BLaER1 (cell line): ENCODE data around the gene GNG13.
A peak's percentile ranks its signal among the peaks of the same experiment; 100 is the strongest.
"Not testable (repeated sequence)": the region's sequence is repeated elsewhere in the genome, so short reads cannot be mapped to it uniquely, and the experiment has no call there.

Source experiments
- H3K27ac ChIP-seq: shearing (Covaris generic); formaldehyde crosslinking; 2 replicates; pipeline ENCODE4 v1.8.1; 2022
- H3K27me3 ChIP-seq: shearing (Covaris generic); formaldehyde crosslinking; 2 replicates; pipeline ENCODE4 v1.8.1; 2022
- H3K36me3 ChIP-seq: shearing (Covaris generic); formaldehyde crosslinking; 2 replicates; pipeline ENCODE4 v1.8.1; 2022
- H3K4me1 ChIP-seq: shearing (Covaris generic); formaldehyde crosslinking; 2 replicates; pipeline ENCODE4 v1.8.1; 2022
- H3K4me2 ChIP-seq: shearing (Covaris generic); formaldehyde crosslinking; 2 replicates; pipeline ENCODE4 v1.8.1; 2022
- H3K4me3 ChIP-seq: shearing (Covaris generic); formaldehyde crosslinking; 2 replicates; pipeline ENCODE4 v1.8.1; 2022
- H3K9ac ChIP-seq: shearing (Covaris generic); formaldehyde crosslinking; 2 replicates; pipeline ENCODE4 v1.8.1; 2022
- H3K9me3 ChIP-seq: shearing (Covaris generic); formaldehyde crosslinking; 2 replicates; pipeline ENCODE4 v1.8.1; 2022
- H4K20me1 ChIP-seq: shearing (Covaris generic); formaldehyde crosslinking; 2 replicates; pipeline ENCODE4 v1.8.1; 2022
- Cebpa-rat ChIP-seq: shearing (Covaris generic); IDR thresholded peaks from 2 replicates; pipeline ENCODE4 v1.8.1; 2022

The GNG13 gene

GRCh38 chr16:760065-760464 is 40.5 kb downstream of the GNG13 start:
- no peak overlapping the region for H3K27ac ChIP-seq
- no peak for TF ChIP-seq Cebpa-rat
- H3K4me2 ChIP-seq, result no peak overlapping the region
- no peaks in the 10 kb centered on the region for H4K20me1 ChIP-seq
- H3K27me3 ChIP-seq, result no peaks in the 10 kb centered on the region
- H3K9me3 ChIP-seq, result no peaks in the 10 kb centered on the region
- no peak overlapping the region for H3K4me3 ChIP-seq
- no peaks in the 10 kb centered on the region for H3K36me3 ChIP-seq
- no peak overlapping the region for H3K9ac ChIP-seq
- H3K4me1 ChIP-seq, result peaks cover 47% of the 10 kb centered on the region

DNA sequence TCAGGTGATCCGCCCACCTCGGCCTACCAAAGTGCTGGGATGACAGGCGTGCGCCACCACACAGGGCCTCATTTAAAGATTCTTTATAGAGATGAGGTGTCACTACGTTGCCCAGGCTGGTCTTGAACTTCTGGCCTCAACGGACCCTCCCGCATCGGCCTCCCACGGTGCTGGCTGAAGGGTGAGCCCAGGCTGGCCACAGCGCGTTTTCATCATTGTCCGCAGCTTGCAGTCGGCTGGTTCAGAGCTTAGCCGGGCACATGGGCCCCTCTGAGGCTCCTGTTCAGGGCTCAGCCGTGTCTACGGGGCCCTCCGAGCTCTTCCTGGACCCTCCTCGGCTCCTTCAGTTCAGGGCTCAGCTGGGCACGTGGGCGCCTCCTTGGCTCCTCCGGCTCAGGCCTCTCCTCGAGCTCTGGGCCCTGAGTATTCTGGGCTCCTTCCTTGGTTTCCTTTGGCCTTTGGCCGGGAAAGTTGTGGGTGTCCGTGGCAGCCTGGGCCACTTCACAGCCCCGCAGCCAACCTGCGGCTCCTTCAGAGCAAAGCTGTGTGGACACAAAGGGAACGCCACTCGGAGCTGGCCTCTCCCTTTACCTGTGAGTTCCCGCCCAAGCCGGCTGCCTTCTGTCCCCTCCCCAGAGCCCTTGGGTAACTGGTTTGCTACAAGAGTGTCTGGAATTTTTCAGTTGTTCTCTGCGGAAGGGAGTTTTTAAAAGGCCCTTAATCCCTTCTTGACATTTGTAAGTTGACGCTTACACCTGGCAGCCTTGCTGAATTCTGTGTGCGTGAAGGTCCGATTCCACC is 41.2 kb downstream of the GNG13 start:
- Histone ChIP-seq H3K27me3 (no peaks in the 10 kb centered on the region), H3K4me2 (no peak overlapping the region), H3K27ac (no peak overlapping the region), H3K4me3 (no peak overlapping the region), H3K9ac (no peak overlapping the region), H3K4me1 (peaks cover 53% of the 10 kb centered on the region), H4K20me1 (no peaks in the 10 kb centered on the region), H3K36me3 (no peaks in the 10 kb centered on the region), H3K9me3 (no peaks in the 10 kb centered on the region)
- no peak for TF ChIP-seq Cebpa-rat

GRCh38 chr16:756428-756827 is 44.1 kb downstream of the GNG13 start:
- H3K4me3 ChIP-seq, result no peak overlapping the region
- H3K4me2 ChIP-seq, result peak overlapping the region; percentile 80; the same call in 1 of the 2 replicates
- peaks cover 35% of the 10 kb centered on the region for H3K4me1 ChIP-seq
- no peak overlapping the region for H3K27ac ChIP-seq
- H3K9ac ChIP-seq, result no peak overlapping the region
- H3K27me3 ChIP-seq, result no peaks in the 10 kb centered on the region
- H3K36me3 ChIP-seq, result no peaks in the 10 kb centered on the region
- TF ChIP-seq Cebpa-rat, result no peak
- no peaks in the 10 kb centered on the region for H4K20me1 ChIP-seq
- no peaks in the 10 kb centered on the region for H3K9me3 ChIP-seq

GRCh38 chr16:754656-755055 is 45.9 kb downstream of the GNG13 start:
- no peak for TF ChIP-seq Cebpa-rat
- Histone ChIP-seq H3K27ac (no peak overlapping the region), H3K27me3 (no peaks in the 10 kb centered on the region), H3K4me3 (no peak overlapping the region), H3K36me3 (no peaks in the 10 kb centered on the region), H3K9ac (no peak overlapping the region), H3K4me1 (peaks cover 26% of the 10 kb centered on the region), H4K20me1 (no peaks in the 10 kb centered on the region), H3K9me3 (no peaks in the 10 kb centered on the region), H3K4me2 (peak overlapping the region; percentile 42)

DNA sequence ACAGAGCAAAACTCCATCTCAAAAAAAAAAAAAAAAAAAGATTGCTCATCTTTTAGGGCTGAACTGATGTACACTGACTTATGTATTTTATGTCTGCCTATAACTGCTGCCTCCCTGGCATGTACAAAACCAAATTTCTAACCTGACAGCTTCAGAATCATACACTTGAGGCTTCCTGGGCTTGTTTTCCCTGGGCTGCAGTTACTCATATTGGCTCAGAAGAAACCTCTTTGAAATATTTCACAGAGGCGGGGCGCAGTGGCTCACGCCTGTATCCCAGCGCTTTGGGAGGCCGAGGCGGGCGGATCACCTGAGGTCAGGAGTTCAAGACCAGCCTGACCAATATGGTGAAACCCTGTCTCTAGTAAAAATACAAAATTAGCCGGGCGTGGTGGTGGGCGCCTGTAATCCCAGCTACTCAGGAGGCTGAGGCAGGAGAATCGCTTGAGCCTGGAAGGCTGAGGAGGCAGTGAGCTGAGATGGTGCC is 46.4 kb downstream of the GNG13 start:
- Histone ChIP-seq H3K4me1 (peaks cover 26% of the 10 kb centered on the region), H3K4me2 (peak overlapping the region; percentile 42; the same call in 1 of the 2 replicates)
- not testable (repeated sequence) for H3K4me3 ChIP-seq, H3K36me3 ChIP-seq, H3K27ac ChIP-seq, H3K9me3 ChIP-seq, H4K20me1 ChIP-seq, H3K9ac ChIP-seq, H3K27me3 ChIP-seq

GRCh38 chr16:752007-752312 is 48.6 kb downstream of the GNG13 start:
- no peaks in the 10 kb centered on the region for H3K27me3 ChIP-seq
- no peaks in the 10 kb centered on the region for H4K20me1 ChIP-seq
- TF ChIP-seq Cebpa-rat, result no peak
- H3K4me3 ChIP-seq, result no peak overlapping the region
- no peaks in the 10 kb centered on the region for H3K9me3 ChIP-seq
- H3K36me3 ChIP-seq, result no peaks in the 10 kb centered on the region
- no peak overlapping the region for H3K4me2 ChIP-seq
- no peak overlapping the region for H3K9ac ChIP-seq
- peaks cover 12% of the 10 kb centered on the region for H3K4me1 ChIP-seq
- H3K27ac ChIP-seq, result no peak overlapping the region

DNA sequence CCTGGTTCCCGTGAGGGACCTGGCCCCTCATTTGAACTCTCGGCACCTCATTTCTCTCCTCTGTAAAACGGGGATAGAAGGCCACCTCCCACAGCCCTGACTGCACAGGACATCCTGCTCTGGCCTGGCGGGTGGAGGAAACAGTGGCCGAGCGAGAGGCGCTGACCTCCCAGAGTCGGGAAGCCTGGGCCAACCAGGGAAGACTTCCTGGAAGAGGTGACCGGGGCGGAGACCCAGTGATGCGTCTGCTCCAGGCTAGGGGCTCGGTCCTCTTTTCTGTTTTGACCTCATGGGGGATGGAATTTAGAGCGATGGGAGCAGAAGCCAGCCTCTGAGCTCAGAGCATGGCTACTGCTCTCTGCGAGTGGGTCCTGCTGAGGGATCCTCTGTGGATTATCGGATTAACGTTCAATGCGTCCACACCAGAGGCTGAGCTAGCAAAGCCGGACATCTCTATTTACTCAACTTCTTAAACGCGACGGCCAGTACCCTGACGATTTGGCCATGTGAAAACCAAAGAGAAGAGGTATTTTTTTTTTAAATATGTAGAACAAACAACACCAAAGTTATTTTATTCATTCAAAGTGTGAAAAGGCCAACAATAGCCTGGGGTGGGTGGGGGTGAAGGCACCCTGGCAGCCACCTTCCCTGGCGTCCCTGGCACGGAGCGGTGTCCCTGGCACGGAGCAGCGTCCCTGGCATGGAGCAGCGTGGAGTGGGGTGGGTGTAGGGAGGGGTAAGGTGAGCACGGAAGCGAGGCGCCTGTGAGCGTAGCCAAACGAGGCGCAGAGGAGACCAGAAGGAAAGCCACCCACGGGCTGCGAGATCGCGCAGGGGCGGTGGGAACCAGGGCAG is 49.2 kb downstream of the GNG13 start:
- Histone ChIP-seq H3K9me3 (no peaks in the 10 kb centered on the region), H3K36me3 (no peaks in the 10 kb centered on the region), H3K27me3 (no peaks in the 10 kb centered on the region), H3K9ac (no peak overlapping the region), H4K20me1 (no peaks in the 10 kb centered on the region), H3K4me1 (peaks cover 7% of the 10 kb centered on the region; the same call in 1 of the 2 replicates), H3K4me3 (no peak overlapping the region), H3K4me2 (no peak overlapping the region), H3K27ac (no peak overlapping the region)
- TF ChIP-seq Cebpa-rat, result no peak

GRCh38 chr16:750485-750884 is 50.0 kb downstream of the GNG13 start:
- Histone ChIP-seq H3K9ac (no peak overlapping the region), H4K20me1 (no peaks in the 10 kb centered on the region), H3K4me2 (no peak overlapping the region), H3K27ac (no peak overlapping the region), H3K4me3 (no peak overlapping the region), H3K4me1 (peaks cover 8% of the 10 kb centered on the region; the same call in 1 of the 2 replicates), H3K9me3 (no peaks in the 10 kb centered on the region), H3K27me3 (no peaks in the 10 kb centered on the region), H3K36me3 (no peaks in the 10 kb centered on the region)
- no peak for TF ChIP-seq Cebpa-rat

DNA sequence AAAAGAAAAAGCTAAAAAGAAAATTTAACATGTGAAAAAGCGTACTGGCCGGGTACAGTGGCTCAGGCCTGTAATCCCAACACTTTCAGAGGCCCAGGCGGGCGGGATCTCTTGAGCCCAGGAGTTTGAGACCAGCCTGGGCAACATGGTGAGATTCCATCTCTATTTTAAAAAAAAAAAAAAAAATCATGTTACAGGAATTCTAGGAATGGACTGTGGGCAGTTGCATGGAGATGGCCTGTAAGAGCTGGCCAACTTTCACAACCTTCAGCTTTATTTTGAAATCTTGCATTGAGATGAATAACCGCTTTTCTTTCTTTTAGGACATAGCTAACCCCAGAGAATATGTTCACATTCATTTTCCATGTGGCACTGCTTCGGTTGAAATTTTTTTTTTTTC is 51.5 kb downstream of the GNG13 start:
- H3K4me1 ChIP-seq, result 0 out of 2 replicates have a peak, but pooled peaks cover 4% of the 10 kb centered on the region
- H3K4me3 ChIP-seq, result no peak overlapping the region
- no peaks in the 10 kb centered on the region for H3K9me3 ChIP-seq
- no peaks in the 10 kb centered on the region for H3K27me3 ChIP-seq
- no peaks in the 10 kb centered on the region for H4K20me1 ChIP-seq
- no peaks in the 10 kb centered on the region for H3K36me3 ChIP-seq
- no peak overlapping the region for H3K27ac ChIP-seq
- no peak for TF ChIP-seq Cebpa-rat
- no peak overlapping the region for H3K4me2 ChIP-seq
- H3K9ac ChIP-seq, result no peak overlapping the region
